Prostate gland (tissue), 2 donors: ENCODE results near the gene KRT7.

Experiments
- CTCF ChIP-seq, 4 experiments: fragments of 200-600 bp in 2 of 4; fragments of 450-650 bp in 2 of 4; sonication (generic) in 2 of 4; IDR thresholded peaks; 1 replicate in 3 of 4; 2 replicates in 1 of 4; pipeline ENCODE4 v1.5.1; 2016 to 2019; ENCODE audit warnings: antibody characterized with exemption in 4 of 4, mild to moderate bottlenecking in 2 of 4, moderate library complexity in 2 of 4
- POLR2A ChIP-seq: fragments of 450-650 bp; IDR thresholded peaks from one replicate; pipeline ENCODE4 v1.6.1; 2016; ENCODE audit warnings: antibody characterized with exemption, mild to moderate bottlenecking
- POLR2AphosphoS5 ChIP-seq: sonication (generic); formaldehyde crosslinking; IDR thresholded peaks from one replicate; pipeline ENCODE4 v1.6.1; 2017; ENCODE audit warnings: antibody characterized with exemption

GRCh38 chr12:52212701-52213563 is 20.1 kb upstream of the KRT7 start:
- no peak for TF ChIP-seq CTCF (IDR thresholded peaks at IDR 0.05)
- TF ChIP-seq POLR2A: no peak
- no peak for TF ChIP-seq POLR2AphosphoS5
